ENCODE results near the gene WSCD1.

- TF ChIP-seq POLR2A (IDR thresholded peaks at IDR 0.05): no peak
- no peak for TF ChIP-seq CTCF (IDR thresholded peaks at IDR 0.05)
Measured at GRCh38 chr17:6108987-6109386, 38.8 kb downstream of the WSCD1 start.

All from adrenal gland (tissue), 5 donors.